Calu3 (cell line): ENCODE data around the gene RGS3. TPM values are rescaled to one million over a fixed set of nuclear protein-coding genes. Genes with fewer than 3 reads are reported as not detected.

Source experiments
- BruUV-seq: library from RNA; stranded (reverse); fragments of 400-500 nt; replicated peaks from 2 replicates; lab custom pipeline; 2021; lab: Mats Ljungman, UMichigan
- CTCF ChIA-PET: fragments of 300-600 bp; sonication (Branson Sonifier 250); formaldehyde crosslinking; loops from one replicate; lab custom pipeline; 2022; ENCODE audit warnings: antibody characterized with exemption; lab: Charles Lee
- DNase-seq: peaks from one replicate; pipeline ENCODE4 v3.0.0; 2022
- H3K27ac Mint-ChIP-seq: one replicate; pipeline ENCODE4 v1.8.0; 2022; ENCODE audit warnings: mixed read lengths; ENCODE audit not compliant: unreplicated experiment
- H3K27me3 Mint-ChIP-seq: one replicate; pipeline ENCODE4 v1.8.0; 2022; ENCODE audit warnings: mixed read lengths; ENCODE audit not compliant: unreplicated experiment
- H3K36me3 Mint-ChIP-seq: one replicate; pipeline ENCODE4 v1.8.0; 2022; ENCODE audit warnings: mild to moderate bottlenecking, moderate library complexity, mixed read lengths; ENCODE audit not compliant: insufficient read depth, unreplicated experiment
- H3K4me1 Mint-ChIP-seq: one replicate; pipeline ENCODE4 v1.8.0; 2022; ENCODE audit warnings: mild to moderate bottlenecking, low read depth, mixed read lengths; ENCODE audit not compliant: unreplicated experiment
- H3K4me3 Mint-ChIP-seq: one replicate; pipeline ENCODE4 v1.8.0; 2022; ENCODE audit warnings: mild to moderate bottlenecking, low read depth, moderate library complexity, mixed read lengths; ENCODE audit not compliant: unreplicated experiment
- H3K9me3 Mint-ChIP-seq: one replicate; pipeline ENCODE4 v1.8.0; 2022; ENCODE audit warnings: low read depth, mixed read lengths; ENCODE audit not compliant: unreplicated experiment
- intact Hi-C: fragments of 100-400 bp; cut with micrococcal nuclease; formaldehyde crosslinking; loops from one replicate; pipeline ENCODE4 v1.10.0; 2022; ENCODE audit not compliant: unreplicated experiment
- total RNA-seq: library from RNA; stranded (reverse); gene quantifications from 2 replicates; pipeline ENCODE4 v1.2.3, GENCODE V29; 2022
- TF ChIP-seq, protein P1 (sequence below): fragments of 200-600 bp; IDR thresholded peaks from one replicate; pipeline ENCODE4 v1.8.0; 2022; ENCODE audit warnings: antibody characterized with exemption; ENCODE audit not compliant: unreplicated experiment

The RGS3 gene
- total RNA-seq, 1 experiment from 2014 or later: 61.8 TPM

DNA sequence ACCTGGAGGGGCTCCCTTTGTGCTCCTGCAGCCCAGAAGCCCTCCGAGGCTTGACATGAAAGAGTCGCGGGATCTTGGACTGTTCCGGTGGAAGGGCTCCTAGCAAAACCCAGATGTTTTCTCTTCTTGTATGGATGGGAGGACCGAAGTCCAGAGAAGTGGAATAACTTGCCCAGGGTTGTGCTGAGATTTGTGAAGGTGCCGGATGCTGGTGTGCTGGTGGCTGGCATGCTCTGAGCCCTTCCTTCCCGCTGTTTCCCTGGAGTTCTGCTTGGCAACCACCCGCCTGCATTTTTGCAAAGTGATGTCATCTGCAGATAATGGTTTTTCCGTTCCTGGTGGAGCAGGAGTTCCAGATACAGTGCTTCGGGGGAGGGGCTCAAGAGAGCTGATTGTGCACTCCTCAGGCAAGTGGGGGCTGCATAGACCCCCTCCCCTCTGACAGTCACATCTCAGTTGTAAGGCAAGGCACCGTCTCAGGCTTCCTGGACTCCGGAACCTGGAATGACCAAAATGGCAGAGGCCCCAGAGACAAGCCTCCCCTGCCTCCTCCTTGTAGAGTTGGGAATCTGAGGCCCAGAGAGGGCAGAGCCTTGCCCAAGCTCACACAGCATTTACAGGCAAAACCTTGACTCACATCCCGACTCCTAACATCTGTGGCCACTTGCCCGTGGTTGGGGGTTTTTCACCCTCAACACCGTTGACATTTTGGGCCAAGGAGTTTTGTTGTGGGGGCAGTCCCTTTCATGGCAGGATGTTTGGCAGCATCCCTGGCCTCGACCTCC is 157.0 kb downstream of the RGS3 start:
- Mint-ChIP-seq H3K27me3 (no peaks in the 10 kb centered on the region), H3K27ac (peak overlapping the region; percentile 99), H3K4me1 (peaks cover 57% of the 10 kb centered on the region), H3K36me3 (peaks cover 35% of the 10 kb centered on the region), H3K4me3 (peak overlapping the region; percentile 24), H3K9me3 (no peaks in the 10 kb centered on the region)
- no TSS peak for BruUV-seq
- intact Hi-C loops: no loop called here
- CTCF ChIA-PET: interaction anchor here (0.6 to 1.6 kb wide), 4 partner anchors 18 to 47 kb away, joined by 3 to 5 read pairs (median 4); no protein-coding TSS in a partner anchor
- TF ChIP-seq, protein P1, sequence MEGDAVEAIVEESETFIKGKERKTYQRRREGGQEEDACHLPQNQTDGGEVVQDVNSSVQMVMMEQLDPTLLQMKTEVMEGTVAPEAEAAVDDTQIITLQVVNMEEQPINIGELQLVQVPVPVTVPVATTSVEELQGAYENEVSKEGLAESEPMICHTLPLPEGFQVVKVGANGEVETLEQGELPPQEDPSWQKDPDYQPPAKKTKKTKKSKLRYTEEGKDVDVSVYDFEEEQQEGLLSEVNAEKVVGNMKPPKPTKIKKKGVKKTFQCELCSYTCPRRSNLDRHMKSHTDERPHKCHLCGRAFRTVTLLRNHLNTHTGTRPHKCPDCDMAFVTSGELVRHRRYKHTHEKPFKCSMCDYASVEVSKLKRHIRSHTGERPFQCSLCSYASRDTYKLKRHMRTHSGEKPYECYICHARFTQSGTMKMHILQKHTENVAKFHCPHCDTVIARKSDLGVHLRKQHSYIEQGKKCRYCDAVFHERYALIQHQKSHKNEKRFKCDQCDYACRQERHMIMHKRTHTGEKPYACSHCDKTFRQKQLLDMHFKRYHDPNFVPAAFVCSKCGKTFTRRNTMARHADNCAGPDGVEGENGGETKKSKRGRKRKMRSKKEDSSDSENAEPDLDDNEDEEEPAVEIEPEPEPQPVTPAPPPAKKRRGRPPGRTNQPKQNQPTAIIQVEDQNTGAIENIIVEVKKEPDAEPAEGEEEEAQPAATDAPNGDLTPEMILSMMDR: no peak
- peak; percentile 81 for DNase-seq

DNA sequence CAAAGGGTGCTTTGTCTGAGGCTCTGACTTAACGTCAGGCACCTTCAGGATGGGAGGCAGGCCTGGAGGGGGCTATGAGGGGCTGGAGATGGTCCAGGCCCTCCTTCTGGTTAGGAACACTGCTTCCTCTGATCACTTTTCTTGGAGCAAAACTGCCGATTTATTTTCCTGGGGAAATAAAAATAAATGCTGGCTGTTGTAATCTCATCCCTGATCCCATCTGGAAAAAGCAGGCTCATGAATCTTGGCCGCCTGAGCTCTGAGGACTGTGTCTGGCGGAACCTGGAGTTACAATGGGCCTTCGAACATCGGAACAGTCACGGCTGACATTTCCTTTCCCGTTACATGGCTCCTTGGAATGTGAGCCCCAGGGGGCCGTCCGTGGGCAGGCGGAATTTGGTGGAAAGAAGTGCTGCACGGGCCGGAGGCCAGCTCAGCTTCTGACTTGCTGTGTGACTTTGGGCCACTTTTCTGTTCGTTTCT is 157.8 kb downstream of the RGS3 start:
- H3K4me3 Mint-ChIP-seq: no peak overlapping the region
- TF ChIP-seq, protein P1: no peak
- intact Hi-C loops: no loop called here
- no peaks in the 10 kb centered on the region for H3K9me3 Mint-ChIP-seq
- H3K27ac Mint-ChIP-seq: peak overlapping the region; percentile 99
- H3K4me1 Mint-ChIP-seq: peaks cover 57% of the 10 kb centered on the region
- no TSS peak for BruUV-seq
- no peaks in the 10 kb centered on the region for H3K27me3 Mint-ChIP-seq
- no peak for DNase-seq
- H3K36me3 Mint-ChIP-seq: peaks cover 35% of the 10 kb centered on the region
- CTCF ChIA-PET: interaction anchor here (0.6 kb wide), 1 partner anchor 46 kb away, joined by 4 read pairs; no protein-coding TSS in a partner anchor

DNA sequence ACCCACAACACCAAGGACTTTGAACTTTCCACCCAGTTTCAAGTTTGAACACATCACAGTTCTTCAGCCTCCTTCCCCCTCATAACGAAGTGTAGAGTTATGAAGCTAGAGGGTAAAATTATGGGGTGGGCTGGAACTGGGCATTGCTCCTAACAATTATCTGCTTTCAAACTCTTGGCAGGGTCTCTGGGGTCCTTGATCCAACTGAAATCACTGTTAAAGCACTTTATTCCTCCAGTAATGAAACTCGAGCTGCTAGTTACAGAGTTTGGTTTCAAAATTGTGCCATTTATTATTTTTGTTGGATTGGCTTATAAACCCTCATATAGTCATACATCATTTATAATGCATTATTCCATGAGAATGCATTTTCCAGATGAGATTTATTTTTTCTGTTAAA is 158.5 kb downstream of the RGS3 start:
- Mint-ChIP-seq H3K27ac (peak overlapping the region; percentile 99), H3K9me3 (no peaks in the 10 kb centered on the region), H3K4me1 (peaks cover 57% of the 10 kb centered on the region), H3K27me3 (no peaks in the 10 kb centered on the region), H3K36me3 (peaks cover 39% of the 10 kb centered on the region), H3K4me3 (no peak overlapping the region)
- no peak for DNase-seq
- TF ChIP-seq, protein P1: no peak
- BruUV-seq: no TSS peak
- CTCF ChIA-PET: interaction anchor here (1.4 kb wide), 1 partner anchor 33 kb away, joined by 7 read pairs; no protein-coding TSS in a partner anchor
- intact Hi-C loops: no loop called here

DNA sequence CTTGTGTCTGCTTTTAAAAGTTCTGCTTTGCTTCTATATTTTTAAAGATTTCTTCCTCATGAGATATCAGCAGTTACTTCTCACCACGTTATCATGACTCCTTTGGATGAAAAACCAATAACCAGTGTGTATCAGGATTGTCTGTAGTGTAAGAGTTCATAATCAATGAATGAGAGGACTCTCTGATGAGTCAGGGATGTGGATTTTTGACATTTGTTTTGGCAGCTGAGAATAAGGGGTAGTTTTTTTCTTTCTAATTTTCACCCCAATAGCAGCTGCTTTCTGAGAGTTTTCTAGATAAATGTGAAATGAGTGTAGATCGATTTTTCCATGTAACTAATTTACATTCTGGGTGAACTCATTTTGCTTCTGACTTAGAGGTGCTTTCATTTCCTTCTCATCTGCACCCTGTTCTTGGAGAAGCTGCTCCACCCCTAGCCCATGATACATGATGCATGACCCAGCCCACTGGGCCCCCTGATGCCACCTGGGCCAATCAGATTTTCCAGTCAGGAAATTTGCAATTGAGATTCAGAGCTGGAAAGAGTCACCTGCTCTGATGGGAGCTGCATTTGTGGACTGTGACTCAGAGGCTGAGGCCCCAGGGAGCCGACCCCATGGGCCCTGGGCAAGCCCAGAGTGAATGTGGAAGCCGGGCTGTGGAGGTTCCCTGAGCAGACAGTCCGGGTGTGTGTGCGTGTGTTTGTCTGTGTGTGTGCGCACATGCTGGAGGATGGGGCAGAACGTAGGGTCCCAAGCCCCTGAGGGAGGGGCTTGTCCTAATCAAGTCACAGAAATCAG is 159.3 kb downstream of the RGS3 start:
- no TSS peak for BruUV-seq
- DNase-seq: peak; percentile 83
- H3K4me3 Mint-ChIP-seq: peak overlapping the region; percentile 59
- no peaks in the 10 kb centered on the region for H3K27me3 Mint-ChIP-seq
- H3K9me3 Mint-ChIP-seq: no peaks in the 10 kb centered on the region
- H3K27ac Mint-ChIP-seq: peak overlapping the region; percentile 99
- H3K36me3 Mint-ChIP-seq: peaks cover 39% of the 10 kb centered on the region
- H3K4me1 Mint-ChIP-seq: peaks cover 49% of the 10 kb centered on the region
- CTCF ChIA-PET: interaction anchor here (0.7 to 1.5 kb wide), 6 partner anchors 13 to 62 kb away, joined by 3 to 7 read pairs (median 3); no protein-coding TSS in a partner anchor
- intact Hi-C loops: no loop called here
- TF ChIP-seq, protein P1: no peak
